A673 (cell line): ENCODE data around the gene PGBD5. TPM values are rescaled to one million over a fixed set of nuclear protein-coding genes. Genes with fewer than 3 reads are reported as not detected.

Experiments used
- BruUV-seq: library from RNA; stranded (reverse); fragments of 400-500 nt; replicated peaks from 2 replicates; lab custom pipeline; 2021; lab: Mats Ljungman, UMichigan
- CTCF ChIA-PET: fragments of 300-600 bp; sonication (Branson Sonifier 250); formaldehyde crosslinking; loops from one replicate; lab custom pipeline; 2022; ENCODE audit warnings: antibody characterized with exemption; lab: Charles Lee
- POLR2A ChIA-PET: fragments of 300-600 bp; sonication (Branson Sonifier 250); formaldehyde crosslinking; loops from one replicate; lab custom pipeline; 2022; ENCODE audit warnings: antibody characterized with exemption; ENCODE audit not compliant: low non-redundant PET; lab: Charles Lee
- DNase-seq: peaks from one replicate; pipeline ENCODE4 v3.0.0-alpha.2; 2015; ENCODE audit warnings: low spot score
- H3K27ac ChIP-seq: fragments of 200-600 bp; sonication (generic); 2 replicates; pipeline ENCODE4 v1.5.1; 2016; ENCODE audit warnings: mixed run types, low read depth, mild to moderate bottlenecking, mixed read lengths, antibody characterized with exemption, low read length; ENCODE audit not compliant: poor library complexity, severe bottlenecking
- H3K27me3 ChIP-seq: fragments of 200-600 bp; sonication (generic); replicated peaks from 2 replicates; pipeline ENCODE4 v1.6.1; 2017; ENCODE audit warnings: mixed run types, low read depth, mild to moderate bottlenecking, mixed read lengths, antibody characterized with exemption, low read length; ENCODE audit not compliant: insufficient read depth, poor library complexity
- H3K36me3 ChIP-seq: fragments of 200-600 bp; sonication (generic); 2 replicates; pipeline ENCODE4 v1.6.1; 2016; ENCODE audit warnings: mixed run types, mild to moderate bottlenecking, mixed read lengths, antibody characterized with exemption, low read length; ENCODE audit not compliant: insufficient read depth, poor library complexity, severe bottlenecking
- H3K4me1 ChIP-seq: fragments of 200-600 bp; sonication (generic); 2 replicates; pipeline ENCODE4 v1.6.1; 2017; ENCODE audit warnings: mixed run types, mild to moderate bottlenecking, mixed read lengths, antibody characterized with exemption, low read length; ENCODE audit not compliant: insufficient read depth, poor library complexity, severe bottlenecking
- H3K4me3 ChIP-seq: fragments of 200-600 bp; sonication (generic); 2 replicates; pipeline ENCODE4 v1.5.1; 2016; ENCODE audit warnings: low read depth, mixed run types, mild to moderate bottlenecking, mixed read lengths, low read length; ENCODE audit not compliant: poor library complexity, severe bottlenecking
- H3K9me3 ChIP-seq: fragments of 200-600 bp; sonication (generic); 2 replicates; pipeline ENCODE4 v1.6.1; 2016; ENCODE audit warnings: mixed run types, low read depth, mild to moderate bottlenecking, mixed read lengths, antibody characterized with exemption, low read length; ENCODE audit not compliant: poor library complexity, severe bottlenecking
- EZH2 ChIP-seq: fragments of 200-600 bp; sonication (generic); IDR thresholded peaks from 2 replicates; pipeline ENCODE4 v1.6.1; 2017; ENCODE audit warnings: borderline replicate concordance, low read depth, mild to moderate bottlenecking, mixed read lengths, antibody characterized with exemption, low read length; ENCODE audit not compliant: poor library complexity, severe bottlenecking
- intact Hi-C: fragments of 100-400 bp; cut with micrococcal nuclease; formaldehyde crosslinking; loops from one replicate; pipeline ENCODE4 v1.10.0; 2022; ENCODE audit not compliant: unreplicated experiment
- total RNA-seq: library from RNA; stranded (reverse); gene quantifications from 2 replicates; pipeline ENCODE4 v1.2.3, GENCODE V29; 2021
- TF ChIP-seq, protein P1 (sequence below): fragments of 300-800, 200-600 bp; sonication (generic); conservative IDR thresholded peaks from 2 replicates; pipeline ENCODE4 v1.5.1; 2017; ENCODE audit warnings: low read depth, mild to moderate bottlenecking, antibody characterized with exemption, low read length, moderate library complexity, mixed read lengths

PGBD5 gene
- total RNA-seq, 1 experiment from 2014 or later, result 0.52 TPM

DNA sequence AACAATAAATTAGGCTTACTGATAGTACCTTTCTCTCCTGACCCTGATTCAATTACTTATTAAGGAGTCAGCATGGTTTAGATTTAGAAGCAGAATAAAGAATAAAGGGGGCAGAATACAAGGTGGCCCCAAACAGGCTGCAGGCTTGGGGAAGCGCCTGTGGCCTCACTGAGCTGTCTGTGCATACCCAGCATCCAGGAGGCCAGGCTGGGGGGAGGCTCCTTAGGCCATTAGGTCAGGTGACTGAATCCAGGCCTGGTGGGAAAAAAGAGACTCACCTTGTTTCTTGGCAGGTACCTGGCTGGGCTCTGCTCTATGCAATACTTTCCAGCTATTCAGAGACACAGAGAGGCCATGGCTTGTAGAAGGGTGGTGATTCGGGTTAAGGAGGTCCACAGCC, 38.8 kb downstream of the PGBD5 start:
- H3K27ac ChIP-seq, result no peak overlapping the region
- no peaks in the 10 kb centered on the region for H3K27me3 ChIP-seq
- no peaks in the 10 kb centered on the region for H3K36me3 ChIP-seq
- H3K4me1 ChIP-seq, result no peaks in the 10 kb centered on the region
- intact Hi-C loops, result no loop called here
- BruUV-seq, result no TSS peak
- CTCF ChIA-PET, result no interaction called here
- no peak for DNase-seq
- TF ChIP-seq, protein P1, sequence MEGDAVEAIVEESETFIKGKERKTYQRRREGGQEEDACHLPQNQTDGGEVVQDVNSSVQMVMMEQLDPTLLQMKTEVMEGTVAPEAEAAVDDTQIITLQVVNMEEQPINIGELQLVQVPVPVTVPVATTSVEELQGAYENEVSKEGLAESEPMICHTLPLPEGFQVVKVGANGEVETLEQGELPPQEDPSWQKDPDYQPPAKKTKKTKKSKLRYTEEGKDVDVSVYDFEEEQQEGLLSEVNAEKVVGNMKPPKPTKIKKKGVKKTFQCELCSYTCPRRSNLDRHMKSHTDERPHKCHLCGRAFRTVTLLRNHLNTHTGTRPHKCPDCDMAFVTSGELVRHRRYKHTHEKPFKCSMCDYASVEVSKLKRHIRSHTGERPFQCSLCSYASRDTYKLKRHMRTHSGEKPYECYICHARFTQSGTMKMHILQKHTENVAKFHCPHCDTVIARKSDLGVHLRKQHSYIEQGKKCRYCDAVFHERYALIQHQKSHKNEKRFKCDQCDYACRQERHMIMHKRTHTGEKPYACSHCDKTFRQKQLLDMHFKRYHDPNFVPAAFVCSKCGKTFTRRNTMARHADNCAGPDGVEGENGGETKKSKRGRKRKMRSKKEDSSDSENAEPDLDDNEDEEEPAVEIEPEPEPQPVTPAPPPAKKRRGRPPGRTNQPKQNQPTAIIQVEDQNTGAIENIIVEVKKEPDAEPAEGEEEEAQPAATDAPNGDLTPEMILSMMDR, result no peak
- no peak for TF ChIP-seq EZH2
- POLR2A ChIA-PET, result no interaction called here
- no peak overlapping the region for H3K4me3 ChIP-seq
- H3K9me3 ChIP-seq, result no peaks in the 10 kb centered on the region

DNA sequence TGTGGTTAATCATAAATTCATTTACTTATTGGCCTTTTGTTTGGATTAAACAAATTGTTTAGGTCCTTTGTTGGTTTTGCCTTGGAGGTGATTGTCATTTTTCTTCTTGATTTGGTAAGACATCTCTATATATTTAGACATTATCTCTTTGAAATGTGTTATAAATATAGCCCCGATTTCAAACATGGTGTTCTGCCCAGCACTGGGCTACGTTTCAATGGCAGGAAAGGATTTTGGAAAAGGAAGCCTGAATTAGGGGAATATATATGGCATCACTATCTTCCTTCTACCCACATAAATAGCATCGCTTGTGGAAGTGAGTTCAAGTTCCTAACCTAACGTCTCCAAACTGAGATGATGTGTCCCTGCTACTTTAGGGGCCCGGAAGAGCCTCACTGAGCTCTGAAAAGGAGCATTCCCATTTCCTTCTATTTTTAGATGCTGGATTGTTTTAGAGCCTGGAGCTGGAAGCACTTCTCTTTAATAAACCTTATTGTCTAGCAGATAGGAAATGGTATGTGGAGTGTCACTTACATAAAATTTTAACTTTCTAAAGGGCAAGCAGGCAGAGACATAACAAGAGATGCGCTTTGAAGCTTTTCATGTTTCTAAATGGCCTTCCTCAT, 39.4 kb downstream of the PGBD5 start:
- no peak for TF ChIP-seq EZH2
- TF ChIP-seq, protein P1, result no peak
- POLR2A ChIA-PET, result no interaction called here
- no peaks in the 10 kb centered on the region for H3K9me3 ChIP-seq
- H3K36me3 ChIP-seq, result no peaks in the 10 kb centered on the region
- BruUV-seq, result no TSS peak
- CTCF ChIA-PET, result no interaction called here
- H3K27ac ChIP-seq, result no peak overlapping the region
- no peak overlapping the region for H3K4me3 ChIP-seq
- no peaks in the 10 kb centered on the region for H3K27me3 ChIP-seq
- no peaks in the 10 kb centered on the region for H3K4me1 ChIP-seq
- intact Hi-C loops, result no loop called here
- DNase-seq, result no peak

DNA sequence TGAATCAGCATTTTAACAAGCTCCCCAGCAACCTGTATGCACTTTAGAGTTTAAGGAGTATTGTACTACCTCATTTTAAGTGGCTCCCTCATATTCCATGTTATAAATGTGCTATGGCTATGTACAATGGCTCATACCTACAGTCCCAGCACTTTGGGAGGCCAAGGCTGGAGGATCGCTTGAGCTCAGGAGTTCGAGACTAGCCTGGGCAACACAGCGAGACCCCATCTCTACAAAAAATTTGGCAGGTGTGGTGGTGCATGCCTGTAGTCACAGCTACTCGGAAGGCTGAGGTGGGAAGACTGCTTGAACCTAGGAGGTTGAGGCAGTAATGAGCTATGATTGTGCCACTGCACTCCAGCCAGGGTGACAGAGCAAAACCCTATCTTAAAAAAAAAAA, 40.2 kb downstream of the PGBD5 start:
- ChIA-PET POLR2A (no interaction called here), CTCF (no interaction called here)
- BruUV-seq, result no TSS peak
- Histone ChIP-seq H3K9me3 (no peaks in the 10 kb centered on the region), H3K36me3 (no peaks in the 10 kb centered on the region), H3K27ac (no peak overlapping the region), H3K27me3 (no peaks in the 10 kb centered on the region), H3K4me3 (no peak overlapping the region), H3K4me1 (no peaks in the 10 kb centered on the region)
- no peak for DNase-seq
- intact Hi-C loops, result no loop called here
- no peak for TF ChIP-seq EZH2
- TF ChIP-seq, protein P1, result no peak
